Measurements from ENCODE around the gene IPCEF1. TPM values are rescaled to one million over a fixed set of nuclear protein-coding genes. Genes with fewer than 3 reads are reported as not detected.

The IPCEF1 gene, protein sequence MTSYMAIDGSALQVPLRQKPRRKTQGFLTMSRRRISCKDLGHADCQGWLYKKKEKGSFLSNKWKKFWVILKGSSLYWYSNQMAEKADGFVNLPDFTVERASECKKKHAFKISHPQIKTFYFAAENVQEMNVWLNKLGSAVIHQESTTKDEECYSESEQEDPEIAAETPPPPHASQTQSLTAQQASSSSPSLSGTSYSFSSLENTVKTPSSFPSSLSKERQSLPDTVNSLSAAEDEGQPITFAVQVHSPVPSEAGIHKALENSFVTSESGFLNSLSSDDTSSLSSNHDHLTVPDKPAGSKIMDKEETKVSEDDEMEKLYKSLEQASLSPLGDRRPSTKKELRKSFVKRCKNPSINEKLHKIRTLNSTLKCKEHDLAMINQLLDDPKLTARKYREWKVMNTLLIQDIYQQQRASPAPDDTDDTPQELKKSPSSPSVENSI
- total RNA-seq = 1 to 10 TPM; 2.4 to 4.5 TPM
- 1 to 10 TPM; 4.0 to 6.9 (median 5.7) TPM for polyA plus RNA-seq (ENCODE audit: insufficient read length in 6 of 6)
- long read RNA-seq, donor 1 = 0 reads
- long read RNA-seq, donor 2, partial matches to known transcripts = 0 of 1 reads
- long read RNA-seq, donor 2, other reads (novel, unspliced or antisense) = 0 of 1 reads
- long read RNA-seq, donor 3 = 0 reads
- long read RNA-seq, donor 4 = 0 reads
- long read RNA-seq, donor 5, partial matches to known transcripts = 0 of 1 reads
- long read RNA-seq, donor 5, other reads (novel, unspliced or antisense) = 0 of 1 reads
- long read RNA-seq, donor 6, partial matches to known transcripts = 0 of 1 reads
- long read RNA-seq, donor 6, other reads (novel, unspliced or antisense) = 0 of 1 reads
- long read RNA-seq, donor 7 = 0 reads
- long read RNA-seq, donor 8 = 0 reads
- long read RNA-seq, donor 9 = 0 reads
- long read RNA-seq, donor 10 = 0 reads
- long read RNA-seq, donor 11, partial matches to known transcripts = 0 of 1 reads
- long read RNA-seq, donor 11, other reads (novel, unspliced or antisense) = 0 of 1 reads
- long read RNA-seq, donor 12 = 0 reads

DNA sequence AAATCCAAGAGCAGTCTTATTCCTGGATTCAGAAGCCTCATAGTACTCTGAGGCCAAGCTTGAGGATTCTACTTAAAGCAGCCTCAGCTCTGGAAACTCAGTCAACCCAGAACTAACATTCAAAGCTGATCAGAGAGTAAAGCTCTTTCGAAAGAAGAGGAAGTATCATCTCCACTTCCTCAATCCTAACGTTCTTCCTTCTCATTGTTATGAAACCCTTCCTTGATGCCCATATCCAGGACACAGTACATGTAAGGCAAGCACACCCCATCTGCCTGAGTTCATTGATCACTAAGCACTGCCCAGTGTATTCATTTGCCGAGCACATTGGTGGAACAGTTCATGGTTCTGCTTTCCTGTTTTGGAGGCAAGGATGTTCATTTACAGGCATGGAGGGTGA, at the start of gene IPCEF1:
TSS of gene IPCEF1 (minus strand) at position 114 of the 400 bp plus-strand sequence. CDS start 90,856 bp downstream, outside the sequence.
- Histone ChIP-seq H3K27ac (peak within 1 kb of the TSS in 1 of 2 donors; percentile 77), H3K9me3 (no peaks in the 10 kb centered on the region), H3K27me3 (no peaks in the 10 kb centered on the region), H3K4me1 (peaks cover 0 to 56% of the 10 kb centered on the region in 2 donors), H3K36me3 (no peaks in the 10 kb centered on the region), H3K4me3 (no peak within 1 kb of the TSS)
- no peak for DNase-seq
- intact Hi-C loops (cut with DNase I) = no loop called here
- TF ChIP-seq, protein P1, sequence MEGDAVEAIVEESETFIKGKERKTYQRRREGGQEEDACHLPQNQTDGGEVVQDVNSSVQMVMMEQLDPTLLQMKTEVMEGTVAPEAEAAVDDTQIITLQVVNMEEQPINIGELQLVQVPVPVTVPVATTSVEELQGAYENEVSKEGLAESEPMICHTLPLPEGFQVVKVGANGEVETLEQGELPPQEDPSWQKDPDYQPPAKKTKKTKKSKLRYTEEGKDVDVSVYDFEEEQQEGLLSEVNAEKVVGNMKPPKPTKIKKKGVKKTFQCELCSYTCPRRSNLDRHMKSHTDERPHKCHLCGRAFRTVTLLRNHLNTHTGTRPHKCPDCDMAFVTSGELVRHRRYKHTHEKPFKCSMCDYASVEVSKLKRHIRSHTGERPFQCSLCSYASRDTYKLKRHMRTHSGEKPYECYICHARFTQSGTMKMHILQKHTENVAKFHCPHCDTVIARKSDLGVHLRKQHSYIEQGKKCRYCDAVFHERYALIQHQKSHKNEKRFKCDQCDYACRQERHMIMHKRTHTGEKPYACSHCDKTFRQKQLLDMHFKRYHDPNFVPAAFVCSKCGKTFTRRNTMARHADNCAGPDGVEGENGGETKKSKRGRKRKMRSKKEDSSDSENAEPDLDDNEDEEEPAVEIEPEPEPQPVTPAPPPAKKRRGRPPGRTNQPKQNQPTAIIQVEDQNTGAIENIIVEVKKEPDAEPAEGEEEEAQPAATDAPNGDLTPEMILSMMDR (IDR thresholded peaks at IDR 0.05) = no peak
- ATAC-seq = peak; percentile 11

DNA sequence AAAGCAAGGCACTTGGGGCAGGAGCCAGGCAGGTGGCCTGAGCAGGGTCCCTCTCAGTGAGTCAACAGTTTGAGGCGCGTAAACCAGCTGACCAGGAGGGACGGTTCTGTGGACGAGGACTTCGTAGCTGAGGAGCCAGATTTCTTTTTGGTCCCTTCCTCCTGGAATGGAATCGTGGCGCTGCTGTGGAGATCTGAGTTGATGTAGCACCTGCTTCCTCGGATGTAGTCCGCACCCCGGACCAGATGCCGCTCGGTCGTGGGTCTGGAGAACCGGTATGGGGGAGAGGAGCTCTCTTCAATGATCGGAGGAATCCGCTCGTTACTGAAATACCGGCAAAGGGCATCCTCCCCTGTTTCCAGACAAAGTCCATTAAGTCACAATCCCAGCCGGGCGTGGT, 49.7 kb upstream of the IPCEF1 start:
- peaks cover 0 to 10% of the 10 kb centered on the region in 2 donors for H3K4me1 ChIP-seq
- DNase-seq = no peak

DNA sequence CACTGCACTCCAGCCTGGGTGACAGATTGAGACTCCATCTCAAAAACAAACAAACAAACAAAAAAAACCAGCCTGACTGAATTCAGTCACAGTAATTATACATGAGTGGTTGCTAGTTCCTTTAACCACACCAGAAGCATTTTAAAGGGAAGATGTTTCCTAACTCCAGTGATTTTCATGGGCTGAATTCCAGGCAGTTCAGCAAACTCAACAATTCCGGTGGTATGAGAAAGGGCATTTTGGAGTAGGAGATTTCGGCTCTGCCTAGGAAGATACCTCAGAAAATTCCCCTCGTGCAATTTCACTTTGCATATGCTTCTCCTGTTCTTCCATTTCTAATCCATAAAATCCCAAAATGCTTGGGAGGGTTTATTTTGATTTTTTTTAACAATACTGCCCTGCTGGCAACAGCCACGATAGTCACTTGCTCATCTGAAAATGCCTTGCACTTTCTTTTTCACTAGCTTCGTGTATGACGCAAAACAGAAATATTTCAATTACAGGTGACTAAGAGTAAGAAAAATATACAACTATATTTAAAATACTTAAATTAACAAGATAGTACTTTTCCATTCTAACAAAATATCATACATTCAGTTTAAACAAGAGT, 48.3 kb upstream of the IPCEF1 start:
- Histone ChIP-seq H3K27me3 (no peaks in the 10 kb centered on the region), H3K4me1 (no peaks in the 10 kb centered on the region), H3K36me3 (peaks cover 0 to 17% of the 10 kb centered on the region in 2 donors), H3K9me3 (no peaks in the 10 kb centered on the region), H3K27ac (no peak overlapping the region), H3K4me3 (no peak overlapping the region)
- ATAC-seq = no peak
- no peak for DNase-seq
- intact Hi-C loops (cut with DNase I) = no loop called here
- TF ChIP-seq, protein P1 (IDR thresholded peaks at IDR 0.05) = no peak

More for the DNA sequence above, 49.7 kb upstream of the IPCEF1 start:
- Histone ChIP-seq H3K27ac (no peak overlapping the region), H3K4me3 (no peak overlapping the region), H3K9me3 (no peaks in the 10 kb centered on the region), H3K27me3 (no peaks in the 10 kb centered on the region), H3K36me3 (peaks cover 0 to 16% of the 10 kb centered on the region in 2 donors)
- ATAC-seq = no peak
- intact Hi-C loops (cut with DNase I) = no loop called here
- TF ChIP-seq, protein P1 (IDR thresholded peaks at IDR 0.05) = no peak

DNA sequence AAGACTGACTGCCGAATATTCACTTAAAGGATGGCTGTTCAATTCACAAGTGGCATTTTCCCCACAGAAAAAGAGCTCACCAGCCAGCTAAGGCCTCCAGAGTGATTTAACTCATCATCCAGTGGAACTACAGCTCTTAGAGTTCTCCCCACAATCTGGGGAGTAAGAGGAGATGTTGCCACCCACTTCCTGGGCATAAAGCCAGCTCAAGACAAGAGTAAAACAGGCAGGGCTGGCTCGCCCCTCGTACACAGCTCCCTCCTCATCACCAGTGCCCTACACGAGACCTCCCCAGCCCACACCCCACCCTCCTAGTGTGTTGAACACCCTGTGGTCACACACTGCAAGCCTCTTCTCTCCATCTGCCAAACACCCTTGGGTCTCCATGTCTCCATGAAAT, 47.2 kb upstream of the IPCEF1 start:
- H3K9me3 ChIP-seq = no peaks in the 10 kb centered on the region
- no peaks in the 10 kb centered on the region for H3K4me1 ChIP-seq
- H3K27ac ChIP-seq = no peak overlapping the region
- intact Hi-C loops (cut with DNase I) = no loop called here
- no peaks in the 10 kb centered on the region for H3K27me3 ChIP-seq
- TF ChIP-seq, protein P1 (IDR thresholded peaks at IDR 0.05) = no peak
- peak in 1 of 4 donors; percentile 36 for DNase-seq
- ATAC-seq = peak; percentile 41
- H3K4me3 ChIP-seq = no peak overlapping the region
- peaks cover 0 to 17% of the 10 kb centered on the region in 2 donors for H3K36me3 ChIP-seq
